Esophagus muscularis mucosa (tissue), 4 donors: ENCODE results near the gene IGSF6.

Experiments used
- CTCF ChIP-seq, 3 experiments: fragments of 200-600 bp in 2 of 3; fragments of 450-650 bp in 1 of 3; sonication (generic) in 2 of 3; IDR thresholded peaks; one replicate each; pipeline ENCODE4 v1.5.1; 2017 to 2019; ENCODE audit warnings: antibody characterized with exemption in 3 of 3, mild to moderate bottlenecking in 2 of 3, moderate library complexity in 1 of 3
- EP300 ChIP-seq: sonication (generic); formaldehyde crosslinking; IDR thresholded peaks from one replicate; pipeline ENCODE4 v1.6.1; 2017; ENCODE audit warnings: antibody characterized with exemption
- POLR2A ChIP-seq: fragments of 450-650 bp; IDR thresholded peaks from one replicate; pipeline ENCODE4 v1.6.1; 2017; ENCODE audit warnings: antibody characterized with exemption, moderate library complexity, mild to moderate bottlenecking, low read depth
- POLR2AphosphoS5 ChIP-seq, 2 donors: sonication (generic); formaldehyde crosslinking; IDR thresholded peaks; one replicate each; pipeline ENCODE4 v1.6.1; 2017; ENCODE audit warnings: antibody characterized with exemption in 2 of 2

DNA sequence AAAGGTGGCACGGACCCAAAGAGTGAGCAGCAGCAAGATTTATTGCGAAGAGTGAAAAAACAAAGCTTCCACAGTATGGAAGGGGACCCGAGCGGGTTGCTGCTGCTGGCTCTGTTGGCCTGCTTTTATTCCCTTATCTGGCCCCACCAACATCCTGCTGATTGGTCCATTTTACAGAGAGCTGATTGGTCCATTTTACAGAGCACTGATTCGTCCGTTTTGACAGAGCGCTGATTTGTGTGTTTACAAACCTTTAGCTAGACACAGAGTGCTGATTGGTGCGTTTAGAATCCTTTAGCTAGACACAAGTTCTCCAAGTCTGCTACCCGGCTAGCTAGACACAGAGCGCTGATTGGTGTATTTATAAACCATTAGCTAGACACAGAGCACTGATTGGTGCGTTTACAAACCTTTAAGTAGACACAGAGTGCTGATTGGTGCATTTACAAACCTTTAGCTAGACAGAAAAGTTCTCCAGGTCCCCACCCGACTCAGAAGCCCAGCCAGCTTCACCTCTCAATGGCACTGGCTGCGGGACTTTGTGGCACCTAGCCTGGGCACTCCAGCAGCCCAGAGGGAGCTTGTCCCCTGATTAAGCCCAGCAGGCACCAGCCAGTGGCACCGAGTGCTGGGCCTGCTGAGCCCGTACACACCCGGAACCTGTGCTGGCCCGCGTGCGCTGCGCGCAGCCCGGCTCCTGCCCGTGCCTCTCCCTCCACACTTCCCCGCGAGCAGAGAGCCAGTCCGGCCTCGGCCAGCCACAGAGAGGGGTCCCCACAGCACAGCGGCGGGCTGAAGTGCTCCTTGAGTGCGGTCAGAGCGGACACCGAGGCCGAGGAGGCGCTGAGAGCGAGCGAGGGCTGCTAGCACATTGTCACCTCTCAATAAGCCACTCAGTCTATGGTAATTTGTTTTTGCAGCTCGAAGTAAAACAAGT, 15.1 kb downstream of the IGSF6 start:
- TF ChIP-seq EP300 (no peak), CTCF (IDR thresholded peaks at IDR 0.05) (no peak), POLR2A (no peak), POLR2AphosphoS5 (IDR thresholded peaks at IDR 0.05) (no peak)
